ENCODE results near the gene PTMS.

GRCh38 chr12:6736754-6737153 lies 29.4 kb upstream of the PTMS start:
- TF ChIP-seq POLR2A (IDR thresholded peaks at IDR 0.05) (no peak), CTCF (IDR thresholded peaks at IDR 0.05) (no peak)
